ENCODE measurements around the gene B3GAT2. TPM values are rescaled to one million over a fixed set of nuclear protein-coding genes. Genes with fewer than 3 reads are reported as not detected.

Gene B3GAT2
- total and polyA plus RNA-seq, 2 donors from 2014 or later: not detected

DNA sequence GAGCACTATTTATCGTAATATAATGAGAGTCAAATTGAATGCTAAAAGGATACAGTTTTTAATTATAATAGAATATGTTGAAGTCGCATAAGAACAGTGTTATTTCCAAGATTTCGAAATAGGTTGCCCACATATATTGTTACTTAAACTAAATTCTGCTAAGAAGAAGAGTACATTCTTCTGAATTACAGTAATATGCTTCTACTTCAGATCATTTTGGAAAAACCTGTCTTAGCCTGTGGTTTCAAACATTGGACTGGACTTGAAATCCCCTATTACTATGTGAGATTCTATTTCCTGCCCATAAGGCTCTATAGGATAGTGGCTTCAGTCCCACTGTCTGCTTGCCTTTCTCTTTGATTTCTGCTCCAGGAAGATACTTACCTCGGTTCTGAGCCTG lies 137.2 kb downstream of the B3GAT2 start:
- no peak overlapping the region for H3K27ac ChIP-seq (ENCODE audit: low read depth in 2 of 2, low read length in 2 of 2)
- FAIRE-seq: no peak
- TF ChIP-seq, protein P1, sequence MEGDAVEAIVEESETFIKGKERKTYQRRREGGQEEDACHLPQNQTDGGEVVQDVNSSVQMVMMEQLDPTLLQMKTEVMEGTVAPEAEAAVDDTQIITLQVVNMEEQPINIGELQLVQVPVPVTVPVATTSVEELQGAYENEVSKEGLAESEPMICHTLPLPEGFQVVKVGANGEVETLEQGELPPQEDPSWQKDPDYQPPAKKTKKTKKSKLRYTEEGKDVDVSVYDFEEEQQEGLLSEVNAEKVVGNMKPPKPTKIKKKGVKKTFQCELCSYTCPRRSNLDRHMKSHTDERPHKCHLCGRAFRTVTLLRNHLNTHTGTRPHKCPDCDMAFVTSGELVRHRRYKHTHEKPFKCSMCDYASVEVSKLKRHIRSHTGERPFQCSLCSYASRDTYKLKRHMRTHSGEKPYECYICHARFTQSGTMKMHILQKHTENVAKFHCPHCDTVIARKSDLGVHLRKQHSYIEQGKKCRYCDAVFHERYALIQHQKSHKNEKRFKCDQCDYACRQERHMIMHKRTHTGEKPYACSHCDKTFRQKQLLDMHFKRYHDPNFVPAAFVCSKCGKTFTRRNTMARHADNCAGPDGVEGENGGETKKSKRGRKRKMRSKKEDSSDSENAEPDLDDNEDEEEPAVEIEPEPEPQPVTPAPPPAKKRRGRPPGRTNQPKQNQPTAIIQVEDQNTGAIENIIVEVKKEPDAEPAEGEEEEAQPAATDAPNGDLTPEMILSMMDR (IDR thresholded peaks at IDR 0.05; ENCODE audit: borderline replicate concordance, extremely low read depth, insufficient read depth): no peak
- H3K4me1 ChIP-seq (ENCODE audit: control insufficient read depth in 2 of 3, insufficient read depth in 2 of 3, low read depth in 1 of 3, low read length in 3 of 3): no peaks in the 10 kb centered on the region
- no peak overlapping the region for H3K9ac ChIP-seq (ENCODE audit: low read length in 3 of 3)
- H3K4me3 ChIP-seq (ENCODE audit: low read length in 3 of 3): no peak overlapping the region
- no peaks in the 10 kb centered on the region for H3K36me3 ChIP-seq (ENCODE audit: control insufficient read depth in 2 of 3, insufficient read depth in 3 of 3, low read length in 3 of 3)
- no peak for DNase-seq
- H3K27me3 ChIP-seq (ENCODE audit: control insufficient read depth, insufficient read depth, low read length): no peaks in the 10 kb centered on the region
- intact Hi-C loops (cut with DNase I): no loop called here
- H3K9me3 ChIP-seq (ENCODE audit: control insufficient read depth in 2 of 3, insufficient read depth in 1 of 3, low read length in 3 of 3): no peaks in the 10 kb centered on the region

DNA sequence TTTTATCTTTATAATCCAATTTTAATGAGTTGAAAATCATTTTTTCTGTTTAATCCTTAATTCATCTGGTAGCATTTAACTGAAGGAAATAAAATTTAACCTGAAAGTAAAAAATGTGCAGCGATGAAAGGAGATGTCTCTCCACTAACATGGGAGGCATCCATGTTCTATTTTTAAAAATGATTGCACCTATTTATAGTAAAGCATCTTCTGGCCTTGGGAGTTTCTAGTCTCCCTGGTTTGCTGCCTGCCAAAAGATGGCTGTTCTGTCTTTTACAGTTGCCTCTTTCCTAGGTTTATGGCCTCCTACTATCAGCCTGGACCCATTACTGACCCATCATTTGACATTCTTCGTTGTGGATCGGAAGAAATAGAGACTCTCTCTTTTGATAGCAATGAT lies 143.0 kb downstream of the B3GAT2 start:
- TF ChIP-seq, protein P1 (IDR thresholded peaks at IDR 0.05; ENCODE audit: borderline replicate concordance, extremely low read depth, insufficient read depth): no peak
- FAIRE-seq (no peak), DNase-seq (no peak)
- no peaks in the 10 kb centered on the region for H3K36me3 ChIP-seq (ENCODE audit: control insufficient read depth in 2 of 3, insufficient read depth in 3 of 3, low read length in 3 of 3)
- intact Hi-C loops (cut with DNase I): no loop called here
- H3K4me1 ChIP-seq (ENCODE audit: control insufficient read depth in 2 of 3, insufficient read depth in 2 of 3, low read depth in 1 of 3, low read length in 3 of 3): no peaks in the 10 kb centered on the region
- no peak overlapping the region for H3K9ac ChIP-seq (ENCODE audit: low read length in 3 of 3)
- no peak overlapping the region for H3K27ac ChIP-seq (ENCODE audit: low read depth in 2 of 2, low read length in 2 of 2)
- H3K4me3 ChIP-seq (ENCODE audit: low read length in 3 of 3): no peak overlapping the region
- no peaks in the 10 kb centered on the region for H3K9me3 ChIP-seq (ENCODE audit: control insufficient read depth in 2 of 3, insufficient read depth in 1 of 3, low read length in 3 of 3)
- H3K27me3 ChIP-seq (ENCODE audit: control insufficient read depth, insufficient read depth, low read length): no peaks in the 10 kb centered on the region

DNA sequence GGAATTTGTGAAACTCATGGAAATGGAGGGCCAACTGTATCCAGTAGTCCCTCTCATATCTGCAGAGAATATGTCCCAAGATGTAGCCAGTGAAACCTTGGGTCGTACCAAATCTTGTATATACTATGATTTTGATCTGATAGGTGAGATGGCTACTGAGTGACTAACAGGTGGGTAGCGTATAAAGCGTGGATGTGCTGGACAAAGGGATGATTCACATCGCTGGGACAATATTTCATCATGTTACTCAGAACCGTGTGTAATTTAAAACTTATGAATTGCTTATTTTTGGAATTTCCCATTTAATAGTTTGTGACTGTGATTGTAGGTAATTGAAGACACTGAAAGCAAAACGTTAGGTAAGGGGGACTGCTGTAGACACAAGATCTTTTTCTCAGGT lies 145.1 kb downstream of the B3GAT2 start:
- Histone ChIP-seq H3K27ac (ENCODE audit: low read depth in 2 of 2, low read length in 2 of 2) (no peak overlapping the region), H3K36me3 (ENCODE audit: control insufficient read depth in 2 of 3, insufficient read depth in 3 of 3, low read length in 3 of 3) (no peaks in the 10 kb centered on the region), H3K27me3 (ENCODE audit: control insufficient read depth, insufficient read depth, low read length) (no peaks in the 10 kb centered on the region), H3K4me1 (ENCODE audit: control insufficient read depth in 2 of 3, insufficient read depth in 2 of 3, low read depth in 1 of 3, low read length in 3 of 3) (no peaks in the 10 kb centered on the region), H3K4me3 (ENCODE audit: low read length in 3 of 3) (no peak overlapping the region), H3K9ac (ENCODE audit: low read length in 3 of 3) (no peak overlapping the region), H3K9me3 (ENCODE audit: control insufficient read depth in 2 of 3, insufficient read depth in 1 of 3, low read length in 3 of 3) (no peaks in the 10 kb centered on the region)
- intact Hi-C loops (cut with DNase I): no loop called here
- TF ChIP-seq, protein P1 (IDR thresholded peaks at IDR 0.05; ENCODE audit: borderline replicate concordance, extremely low read depth, insufficient read depth): no peak
- no peak for FAIRE-seq
- no peak for DNase-seq

All from kidney (tissue), 14 donors.